Measurements from ENCODE around the gene MTAP. TPM values are rescaled to one million over a fixed set of nuclear protein-coding genes. Genes with fewer than 3 reads are reported as not detected.

MTAP gene
- total RNA-seq, 1 donor from 2014 or later = 38.0 TPM

GRCh38 chr9:21806644-21807043 lies 4.2 kb downstream of the MTAP start:
- no peak for DNase-seq

- DNase-seq = no peak
Measured at GRCh38 chr9:21810388-21810787, 8.0 kb downstream of the MTAP start.

GRCh38 chr9:21810881-21811280 lies 8.4 kb downstream of the MTAP start:
- no peak for DNase-seq

- no peak for DNase-seq
Measured at GRCh38 chr9:21811914-21812313, 9.5 kb downstream of the MTAP start.

GRCh38 chr9:21812415-21812814 lies 10.0 kb downstream of the MTAP start:
- no peak for DNase-seq

GRCh38 chr9:21812946-21813568 lies 10.6 kb downstream of the MTAP start:
- peak; percentile 52 for DNase-seq

- peak; percentile 86 for DNase-seq
Measured at GRCh38 chr9:21813575-21814473, 11.4 kb downstream of the MTAP start.

GRCh38 chr9:21815643-21816042 lies 13.2 kb downstream of the MTAP start:
- no peak for DNase-seq

GRCh38 chr9:21817176-21817575 lies 14.7 kb downstream of the MTAP start:
- no peak for DNase-seq

GRCh38 chr9:21825637-21826036 lies 23.2 kb downstream of the MTAP start:
- DNase-seq = no peak

- DNase-seq = no peak
Measured at GRCh38 chr9:21828853-21829410, 26.5 kb downstream of the MTAP start.

- DNase-seq = no peak
Measured at GRCh38 chr9:21830589-21830988, 28.2 kb downstream of the MTAP start.

GRCh38 chr9:21831841-21832509 lies 29.5 kb downstream of the MTAP start:
- DNase-seq = no peak

- DNase-seq = no peak
Measured at GRCh38 chr9:21833090-21833801, 30.8 kb downstream of the MTAP start.

GRCh38 chr9:21835121-21835520 lies 32.7 kb downstream of the MTAP start:
- no peak for DNase-seq

- DNase-seq = no peak
Measured at GRCh38 chr9:21836437-21837161, 34.2 kb downstream of the MTAP start.

- DNase-seq = no peak
Measured at GRCh38 chr9:21837501-21837900, 35.1 kb downstream of the MTAP start.

GRCh38 chr9:21840647-21841046 lies 38.2 kb downstream of the MTAP start:
- no peak for DNase-seq

GRCh38 chr9:21841133-21841532 lies 38.7 kb downstream of the MTAP start:
- DNase-seq = no peak

- DNase-seq = no peak
Measured at GRCh38 chr9:21848615-21849014, 46.2 kb downstream of the MTAP start.

- DNase-seq = no peak
Measured at GRCh38 chr9:21852754-21853153, 50.3 kb downstream of the MTAP start.

All from tongue (tissue), 2 donors.